GM13977 (cell line): ENCODE measurements around the gene MEGF11.
"Not testable (repeated sequence)": the region's sequence is repeated elsewhere in the genome, so short reads cannot be mapped to it uniquely, and the experiment has no call there.

Experiments used
- DNase-seq: peaks from one replicate; pipeline ENCODE4 v3.0.0; 2012; ENCODE audit warnings: low spot score
- CTCF ChIP-seq: IDR thresholded peaks from 2 replicates; pipeline ENCODE4 v1.5.1; 2012; ENCODE audit warnings: mild to moderate bottlenecking, control low read depth; ENCODE audit not compliant: insufficient read depth; ENCODE audit errors: extremely low read depth, missing control alignments
- in situ Hi-C: fragments of 300-500 bp; cut with MboI; formaldehyde crosslinking; loops from one replicate; pipeline ENCODE4 v1.12.0; 2022; ENCODE audit warnings: low sequenced_read_pairs, low pct_unique_long_range_greater_than_20kb, mixed read lengths, inconsistent platforms; ENCODE audit not compliant: unreplicated experiment

The MEGF11 gene

GRCh38 chr15:66251065-66251789 is 2.3 kb downstream of the MEGF11 start:
- DNase-seq, result no peak
- in situ Hi-C loops, result loop anchor here (25.0 kb wide), 1 partner anchor 89 kb away; no protein-coding TSS in a partner anchor
- no peak for TF ChIP-seq CTCF

GRCh38 chr15:66249605-66250174 is 3.9 kb downstream of the MEGF11 start:
- in situ Hi-C loops, result loop anchor here (25.0 kb wide), 1 partner anchor 87 kb away; no protein-coding TSS in a partner anchor
- DNase-seq, result no peak
- TF ChIP-seq CTCF, result no peak

DNA sequence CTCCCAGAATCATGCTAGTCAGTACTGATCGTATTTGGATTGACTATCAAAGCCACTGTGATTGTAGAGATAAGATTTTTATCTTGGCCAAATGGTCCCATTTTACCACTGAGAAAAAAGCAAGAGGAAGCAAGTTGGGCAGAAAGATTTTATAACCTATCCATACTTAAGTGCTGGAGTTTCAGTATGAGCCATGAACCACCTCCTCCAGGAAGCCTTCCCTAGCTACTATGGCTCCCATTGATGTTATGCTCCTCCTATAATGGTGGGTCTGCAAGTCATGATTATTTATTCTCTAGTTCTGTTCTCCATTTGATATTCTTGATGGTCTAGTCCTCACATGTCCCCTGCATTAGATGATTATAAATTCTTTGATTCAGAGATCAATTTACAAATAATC is 6.6 kb downstream of the MEGF11 start:
- in situ Hi-C loops, result no loop called here
- TF ChIP-seq CTCF, result no peak
- no peak for DNase-seq

- DNase-seq, in situ Hi-C loops: not testable (repeated sequence)
Measured at GRCh38 chr15:66245832-66246231, 7.7 kb downstream of the MEGF11 start.

DNA sequence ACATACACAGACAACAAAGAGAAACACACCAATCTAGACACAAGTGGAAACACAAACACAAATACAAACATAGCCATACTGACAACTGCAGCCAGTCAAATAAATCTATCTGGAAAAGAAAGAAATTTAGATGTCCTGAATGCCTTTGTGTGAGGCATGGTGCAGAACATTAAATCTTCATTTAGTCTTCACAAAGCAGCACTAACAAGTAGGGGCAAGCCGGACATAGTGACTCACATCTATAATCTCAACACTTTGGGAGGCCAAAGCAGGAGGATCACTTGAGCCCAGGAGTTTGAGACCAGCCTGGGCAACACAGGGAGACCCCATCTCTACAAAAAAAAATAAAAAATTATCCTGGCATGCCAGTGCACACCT is 11.7 kb downstream of the MEGF11 start:
- no peak for TF ChIP-seq CTCF
- in situ Hi-C loops, result no loop called here
- DNase-seq, result no peak

DNA sequence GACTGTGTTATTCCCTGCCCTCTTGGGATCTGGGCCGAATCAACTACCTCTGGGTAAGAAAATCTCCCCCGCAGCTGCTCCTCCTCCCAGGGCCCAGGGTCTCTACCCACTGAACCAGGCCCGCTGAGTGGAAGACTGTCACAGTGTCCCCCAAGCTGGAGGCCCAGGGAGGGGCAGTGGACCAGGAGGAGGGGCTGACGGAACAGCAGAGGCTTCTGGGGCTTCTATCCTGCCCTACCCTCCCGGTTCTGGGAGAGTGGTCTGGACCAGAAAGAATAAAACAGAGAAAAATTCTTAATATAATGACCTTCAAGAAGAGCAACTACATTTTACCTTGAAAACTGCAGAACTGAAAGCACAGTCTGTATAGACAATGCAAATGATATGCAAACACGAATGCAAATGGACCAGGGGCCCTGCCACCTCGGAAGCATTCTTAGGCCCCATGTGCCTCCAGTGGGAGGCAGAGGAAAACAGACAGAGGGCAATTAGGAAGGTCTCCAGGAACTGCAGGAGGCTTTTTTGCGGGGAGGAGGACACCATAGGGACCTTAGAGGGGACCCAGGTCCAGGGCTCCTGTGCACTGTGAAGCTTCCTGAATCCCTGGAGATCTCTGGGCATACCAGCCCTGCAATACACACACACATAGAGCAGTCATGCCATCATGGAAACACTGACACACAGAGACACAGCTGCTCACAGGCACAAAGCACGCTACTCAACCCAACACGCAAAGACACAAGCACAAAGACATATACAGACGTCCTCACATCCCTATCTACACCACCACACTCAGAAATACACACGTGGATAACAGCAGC is 12.3 kb downstream of the MEGF11 start:
- in situ Hi-C loops, result no loop called here
- TF ChIP-seq CTCF, result no peak
- no peak for DNase-seq

- no peak for TF ChIP-seq CTCF
- DNase-seq, result no peak
- in situ Hi-C loops, result no loop called here
Measured at GRCh38 chr15:66240240-66240794, 13.2 kb downstream of the MEGF11 start.
